Caco-2 (cell line): ENCODE measurements around the gene ZNF319. TPM values are rescaled to one million over a fixed set of nuclear protein-coding genes. Genes with fewer than 3 reads are reported as not detected.

Experiments used
- BruUV-seq: library from RNA; stranded (reverse); fragments of 400-500 nt; replicated peaks from 2 replicates; lab custom pipeline; 2021; lab: Mats Ljungman, UMichigan
- CTCF ChIA-PET: fragments of 300-600 bp; sonication (Branson Sonifier 250); formaldehyde crosslinking; loops from one replicate; lab custom pipeline; 2022; ENCODE audit warnings: antibody characterized with exemption; lab: Charles Lee
- POLR2A ChIA-PET: fragments of 300-600 bp; sonication (Branson Sonifier 250); formaldehyde crosslinking; loops from one replicate; lab custom pipeline; 2022; ENCODE audit warnings: antibody characterized with exemption; lab: Charles Lee
- DNase-seq, 2 experiments: peaks; one replicate each; pipeline versions ENCODE4 v3.0.0 to v3.0.0-alpha.2; 2020 to 2022
- H3K27me3 ChIP-seq: replicated peaks from 2 replicates; pipeline ENCODE4 v1.6.0; 2011; ENCODE audit warnings: low read length; ENCODE audit not compliant: control insufficient read depth, insufficient read depth
- H3K36me3 ChIP-seq: 2 replicates; pipeline ENCODE4 v1.5.1; 2011; ENCODE audit warnings: low read length; ENCODE audit not compliant: control insufficient read depth, insufficient read depth
- H3K4me1 ChIP-seq: fragments of 250-450 bp; sonication (Bioruptor Pico); 2 replicates; pipeline ENCODE4 v1.5.1; 2020; ENCODE audit warnings: mild to moderate bottlenecking
- H3K4me3 ChIP-seq: 2 replicates; pipeline ENCODE4 v1.5.1; 2011; ENCODE audit warnings: low read depth, mild to moderate bottlenecking, control low read depth, low read length
- H3K9me3 ChIP-seq: fragments of 250-450 bp; sonication (Bioruptor Pico); 2 replicates; pipeline ENCODE4 v1.5.1; 2020; ENCODE audit warnings: mild to moderate bottlenecking, moderate library complexity
- H3K27ac Mint-ChIP-seq: one replicate; pipeline ENCODE4 v1.8.0; 2022; ENCODE audit warnings: mixed read lengths; ENCODE audit not compliant: unreplicated experiment
- H3K27me3 Mint-ChIP-seq: one replicate; pipeline ENCODE4 v1.8.0; 2022; ENCODE audit warnings: mixed read lengths; ENCODE audit not compliant: insufficient read depth, unreplicated experiment
- H3K36me3 Mint-ChIP-seq: one replicate; pipeline ENCODE4 v1.8.0; 2022; ENCODE audit warnings: mild to moderate bottlenecking, mixed read lengths; ENCODE audit not compliant: insufficient read depth, unreplicated experiment
- H3K4me1 Mint-ChIP-seq: one replicate; pipeline ENCODE4 v1.8.0; 2022; ENCODE audit warnings: low read depth, mixed read lengths; ENCODE audit not compliant: unreplicated experiment
- H3K4me3 Mint-ChIP-seq: one replicate; pipeline ENCODE4 v1.8.0; 2022; ENCODE audit warnings: mild to moderate bottlenecking, moderate library complexity, mixed read lengths; ENCODE audit not compliant: unreplicated experiment
- H3K9me3 Mint-ChIP-seq: one replicate; pipeline ENCODE4 v1.8.0; 2022; ENCODE audit warnings: mixed read lengths; ENCODE audit not compliant: unreplicated experiment
- intact Hi-C: fragments of 100-400 bp; cut with micrococcal nuclease; formaldehyde crosslinking; loops from one replicate; pipeline ENCODE4 v1.10.0; 2022; ENCODE audit not compliant: unreplicated experiment
- total RNA-seq: library from RNA; stranded (reverse); gene quantifications from 2 replicates; pipeline ENCODE4 v1.2.3, GENCODE V29; 2022
- TF ChIP-seq, protein P1 (sequence below), 2 experiments: fragments of 200-600 bp in 1 of 2; IDR thresholded peaks; 1 replicate in 1 of 2; 2 replicates in 1 of 2; pipeline versions ENCODE4 v1.5.1 to v1.8.0; 2011 to 2022; ENCODE audit warnings: antibody characterized with exemption in 1 of 2, control low read depth in 1 of 2, inconsistent platforms in 1 of 2, low read depth in 1 of 2, low read length in 1 of 2, mild to moderate bottlenecking in 1 of 2, moderate library complexity in 1 of 2; ENCODE audit not compliant: insufficient read depth in 1 of 2, severe bottlenecking in 1 of 2, unreplicated experiment in 1 of 2

ZNF319 gene
- total RNA-seq, 1 experiment from 2014 or later: 16.3 TPM

DNA sequence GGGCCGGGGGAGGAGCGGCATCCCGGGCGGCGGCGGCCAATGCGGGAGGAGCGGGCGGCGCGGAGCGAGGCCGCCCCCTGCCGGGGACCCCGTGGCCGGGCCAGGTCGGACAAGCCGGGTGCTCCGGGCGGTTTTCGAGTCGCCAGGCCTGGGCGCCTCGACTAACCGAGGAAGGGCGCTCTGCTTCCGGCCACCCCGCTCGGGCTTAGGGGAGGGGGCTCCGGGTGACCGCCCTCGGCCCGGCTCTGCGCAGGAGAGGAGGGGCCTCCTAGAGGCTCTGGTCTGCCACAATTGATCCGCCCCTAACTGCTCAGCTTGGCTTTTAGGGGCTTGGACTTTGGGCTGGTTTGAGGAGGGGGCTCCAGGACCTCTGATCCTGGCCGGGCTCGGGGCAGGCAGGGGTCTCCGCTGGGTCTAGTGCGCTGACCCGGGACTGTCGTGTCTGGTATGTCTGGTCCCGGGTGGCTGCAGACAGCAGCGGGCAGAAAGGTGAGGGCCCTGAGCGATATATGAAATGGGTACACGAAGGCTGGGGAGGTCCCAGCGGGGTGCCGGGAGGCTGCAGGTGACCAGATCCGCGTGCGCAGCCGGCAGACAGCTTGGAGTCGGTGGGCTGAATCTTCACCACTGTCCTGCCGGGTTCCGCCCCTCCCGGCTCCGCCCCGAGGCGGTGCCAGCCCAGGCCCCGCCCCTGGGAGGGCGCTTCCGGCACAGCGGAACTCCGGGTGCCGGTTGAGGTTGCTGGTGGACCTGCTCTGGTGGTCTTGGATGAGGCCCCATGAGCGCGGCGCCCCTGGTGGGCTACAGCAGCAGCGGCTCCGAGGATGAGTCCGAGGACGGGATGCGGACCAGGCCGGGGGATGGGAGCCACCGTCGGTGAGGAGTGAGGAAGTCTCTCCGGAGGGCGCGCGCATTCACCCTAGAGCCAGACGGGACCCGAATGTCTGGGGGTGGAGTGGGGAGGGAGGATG is 519 bp upstream of the ZNF319 start, which contains the start of gene USB1:
TSS of gene USB1 (plus strand) at position 702 of the 971 bp plus-strand sequence. CDS start at position 779, 77 bp downstream.
- Histone ChIP-seq H3K4me3 (peak within 1 kb of the TSS; percentile 88), H3K9me3 (no peaks in the 10 kb centered on the region), H3K4me1 (peaks cover 17% of the 10 kb centered on the region), H3K36me3 (no peaks in the 10 kb centered on the region), H3K27me3 (no peaks in the 10 kb centered on the region)
- CTCF ChIA-PET: interaction anchor here (0.6 to 2.4 kb wide), 10 partner anchors 13 to 504 kb away, joined by 3 to 13 read pairs (median 4); no protein-coding TSS in a partner anchor
- TF ChIP-seq, protein P1, sequence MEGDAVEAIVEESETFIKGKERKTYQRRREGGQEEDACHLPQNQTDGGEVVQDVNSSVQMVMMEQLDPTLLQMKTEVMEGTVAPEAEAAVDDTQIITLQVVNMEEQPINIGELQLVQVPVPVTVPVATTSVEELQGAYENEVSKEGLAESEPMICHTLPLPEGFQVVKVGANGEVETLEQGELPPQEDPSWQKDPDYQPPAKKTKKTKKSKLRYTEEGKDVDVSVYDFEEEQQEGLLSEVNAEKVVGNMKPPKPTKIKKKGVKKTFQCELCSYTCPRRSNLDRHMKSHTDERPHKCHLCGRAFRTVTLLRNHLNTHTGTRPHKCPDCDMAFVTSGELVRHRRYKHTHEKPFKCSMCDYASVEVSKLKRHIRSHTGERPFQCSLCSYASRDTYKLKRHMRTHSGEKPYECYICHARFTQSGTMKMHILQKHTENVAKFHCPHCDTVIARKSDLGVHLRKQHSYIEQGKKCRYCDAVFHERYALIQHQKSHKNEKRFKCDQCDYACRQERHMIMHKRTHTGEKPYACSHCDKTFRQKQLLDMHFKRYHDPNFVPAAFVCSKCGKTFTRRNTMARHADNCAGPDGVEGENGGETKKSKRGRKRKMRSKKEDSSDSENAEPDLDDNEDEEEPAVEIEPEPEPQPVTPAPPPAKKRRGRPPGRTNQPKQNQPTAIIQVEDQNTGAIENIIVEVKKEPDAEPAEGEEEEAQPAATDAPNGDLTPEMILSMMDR (IDR thresholded peaks at IDR 0.05; ENCODE audit: insufficient read depth in 1 of 2, low read depth in 1 of 2, low read length in 1 of 2, severe bottlenecking in 1 of 2, unreplicated experiment in 1 of 2): peak; percentile 76 to 97
- H3K9me3 Mint-ChIP-seq: no peaks in the 10 kb centered on the region
- POLR2A ChIA-PET: interaction anchor here (0.9 to 1.6 kb wide), 3 partner anchors 23 to 128 kb away, joined by 4 to 7 read pairs (median 6); partner anchors contain the start of genes CFAP20 and MMP15
- no TSS peak for BruUV-seq
- no peaks in the 10 kb centered on the region for H3K27me3 Mint-ChIP-seq
- H3K4me1 Mint-ChIP-seq: no peaks in the 10 kb centered on the region
- H3K36me3 Mint-ChIP-seq: peaks cover 38% of the 10 kb centered on the region
- DNase-seq: peak; percentile 92 to 97
- H3K27ac Mint-ChIP-seq: peak within 1 kb of the TSS; percentile 73
- peak within 1 kb of the TSS; percentile 96 for H3K4me3 Mint-ChIP-seq
- intact Hi-C loops: loop anchor here (1.0 to 5.0 kb wide), 6 partner anchors 19 to 244 kb away; partner anchors contain the start of gene MMP15

DNA sequence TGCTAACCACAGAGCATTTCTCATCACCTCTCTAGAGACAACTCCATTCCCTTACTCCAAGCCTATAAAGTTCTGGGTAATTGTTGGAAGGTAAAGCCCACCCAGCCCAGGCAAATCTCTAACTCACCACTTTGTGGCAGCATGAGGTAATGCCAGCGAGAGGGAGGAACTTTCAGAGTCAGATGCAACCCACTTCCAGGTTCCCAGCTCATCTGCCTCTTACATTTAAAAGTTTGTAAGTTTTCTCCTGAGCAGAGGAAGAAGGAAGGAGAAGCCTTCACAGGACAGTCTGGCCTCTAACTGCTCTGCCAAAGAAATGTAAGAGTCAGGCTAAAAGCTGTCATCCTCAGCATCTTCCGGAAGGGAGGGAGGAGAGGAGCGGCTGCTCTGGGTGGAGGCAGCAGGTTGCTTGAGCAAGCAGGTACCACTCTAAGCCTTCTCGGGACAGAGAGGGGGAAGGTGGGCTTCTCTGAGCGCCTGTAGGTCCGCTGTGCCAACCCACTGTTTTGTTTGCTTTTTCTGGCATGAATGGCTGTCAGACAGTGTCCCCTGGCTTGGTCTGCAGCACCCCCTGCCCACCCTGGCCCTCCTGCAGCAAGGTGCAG is 1.0 kb downstream of the ZNF319 start:
- Histone ChIP-seq H3K36me3 (no peaks in the 10 kb centered on the region), H3K27me3 (no peaks in the 10 kb centered on the region), H3K4me1 (peaks cover 17% of the 10 kb centered on the region), H3K9me3 (no peaks in the 10 kb centered on the region), H3K4me3 (peak overlapping the region; percentile 88)
- intact Hi-C loops: no loop called here
- DNase-seq: no peak
- no TSS peak for BruUV-seq
- Mint-ChIP-seq H3K27ac (no peak overlapping the region), H3K36me3 (peaks cover 30% of the 10 kb centered on the region), H3K4me3 (peak overlapping the region; percentile 96), H3K4me1 (peaks cover 5% of the 10 kb centered on the region), H3K9me3 (no peaks in the 10 kb centered on the region), H3K27me3 (no peaks in the 10 kb centered on the region)
- ChIA-PET POLR2A (interaction anchor here (0.9 to 1.6 kb wide), 2 partner anchors 9 to 27 kb away, joined by 3 to 6 read pairs; partner anchors contain the start of gene MMP15), CTCF (interaction anchor here (0.6 to 2.4 kb wide), 11 partner anchors 25 to 264 kb away, joined by 3 to 13 read pairs (median 4); partner anchors contain the start of genes KATNB1 and MMP15)
- TF ChIP-seq, protein P1 (IDR thresholded peaks at IDR 0.05; ENCODE audit: insufficient read depth in 1 of 2, low read depth in 1 of 2, low read length in 1 of 2, severe bottlenecking in 1 of 2, unreplicated experiment in 1 of 2): peak in 1 of 2 experiments; percentile 1

DNA sequence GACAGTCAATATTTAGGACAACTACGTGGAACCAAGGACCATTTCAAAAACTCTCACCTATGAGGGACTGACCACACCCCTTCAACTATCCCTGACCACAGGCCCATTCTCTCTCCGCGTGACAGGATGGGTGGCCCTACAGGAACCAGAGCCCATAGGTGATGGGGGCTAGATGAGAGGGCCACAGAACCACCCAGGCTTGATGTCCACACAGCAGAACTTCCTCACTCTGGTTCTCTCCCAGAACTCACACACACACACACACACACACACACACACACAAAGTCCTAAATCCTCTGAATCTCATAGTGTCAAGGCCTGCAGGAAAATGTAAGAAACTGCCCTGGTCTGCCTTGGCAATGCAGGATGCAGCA is 1.5 kb downstream of the ZNF319 start:
- Histone ChIP-seq H3K27me3 (no peaks in the 10 kb centered on the region), H3K4me3 (no peak overlapping the region), H3K36me3 (no peaks in the 10 kb centered on the region), H3K4me1 (peaks cover 17% of the 10 kb centered on the region), H3K9me3 (no peaks in the 10 kb centered on the region)
- Mint-ChIP-seq H3K9me3 (no peaks in the 10 kb centered on the region), H3K27me3 (no peaks in the 10 kb centered on the region), H3K36me3 (peaks cover 25% of the 10 kb centered on the region), H3K4me1 (peaks cover 5% of the 10 kb centered on the region), H3K27ac (no peak overlapping the region), H3K4me3 (peak overlapping the region; percentile 96)
- BruUV-seq: TSS peak; percentile 28
- ChIA-PET POLR2A (interaction anchor here (0.5 kb wide), 1 partner anchor 155 kb away, joined by 4 read pairs; no protein-coding TSS in a partner anchor), CTCF (interaction anchor here (0.6 to 1.2 kb wide), 3 partner anchors 123 to 264 kb away, joined by 3 to 4 read pairs (median 4); partner anchors contain the start of gene KATNB1)
- intact Hi-C loops: no loop called here
- TF ChIP-seq, protein P1 (IDR thresholded peaks at IDR 0.05; ENCODE audit: insufficient read depth in 1 of 2, low read depth in 1 of 2, low read length in 1 of 2, severe bottlenecking in 1 of 2, unreplicated experiment in 1 of 2): no peak
- no peak for DNase-seq
